HCT116 (cell line): Measurements from ENCODE around the gene MUC4. TPM values are rescaled to one million over a fixed set of nuclear protein-coding genes. Genes with fewer than 3 reads are reported as not detected.

Source experiments
- ATAC-seq: fragments of 200-7000 bp; cut with Tn5 transposase; 2 replicates; pipeline ENCODE4 v1.9.1; 2020; ENCODE audit warnings: mild to moderate bottlenecking, moderate library complexity
- BruUV-seq: library from RNA; stranded (reverse); fragments of 400-500 nt; replicated peaks from 2 replicates; lab custom pipeline; 2021; lab: Mats Ljungman, UMichigan
- CTCF ChIA-PET: fragments of 300-600 bp; sonication (Branson Sonifier 250); formaldehyde crosslinking; loops from one replicate; lab custom pipeline; 2021; ENCODE audit warnings: antibody characterized with exemption; lab: Charles Lee
- POLR2A ChIA-PET: fragments of 300-600, 350-600 bp; sonication (Branson Sonifier 250); formaldehyde crosslinking; loops from one replicate; lab custom pipeline; 2021; ENCODE audit warnings: antibody characterized with exemption; lab: Charles Lee
- RAD21 ChIA-PET, 2 experiments: fragments of 300-600 bp; sonication (Branson Sonifier 250); formaldehyde crosslinking; loops; one replicate each; lab custom pipeline; 2023; ENCODE audit warnings: low total read pairs in 2 of 2; ENCODE audit not compliant: uncharacterized antibody in 2 of 2, unreplicated experiment in 2 of 2, low non-redundant PET in 1 of 2; lab: Charles Lee
- DNase-seq: peaks from one replicate; pipeline ENCODE4 v3.0.0-alpha.2; 2010; ENCODE audit warnings: low read depth, low spot score
- H2AFZ ChIP-seq: fragments of 200-600 bp; shearing (Covaris generic), sonication (generic); 2 replicates; pipeline ENCODE4 v1.6.1; 2017; ENCODE audit warnings: low read depth, mixed run types, mixed read lengths, antibody characterized with exemption, low read length; ENCODE audit not compliant: poor library complexity, severe bottlenecking
- H3K27ac ChIP-seq: 2 replicates; pipeline ENCODE4 v1.5.1; 2012; ENCODE audit warnings: low read depth, low read length
- H3K27me3 ChIP-seq: fragments of 200-600 bp; sonication (generic); 2 replicates; pipeline ENCODE4 v1.6.1; 2016; ENCODE audit warnings: mixed run types, low read length, mixed read lengths; ENCODE audit not compliant: insufficient read depth
- H3K36me3 ChIP-seq, 2 experiments: fragments of 200-500 bp in 1 of 2; fragments of 200-600 bp in 1 of 2; sonication (Bioruptor generic) in 1 of 2; sonication (generic) in 1 of 2; 2 replicates each; pipeline versions ENCODE4 v1.5.1 to v1.6.1; 2014 to 2016; ENCODE audit warnings: low read length in 2 of 2, inconsistent platforms in 1 of 2, mixed read lengths in 1 of 2, mixed run types in 1 of 2; ENCODE audit not compliant: insufficient read depth in 2 of 2, control insufficient read depth in 1 of 2
- H3K4me1 ChIP-seq, 2 experiments: fragments of 200-600 bp in 1 of 2; sonication (generic) in 1 of 2; 2 replicates each; pipeline versions ENCODE4 v1.5.1 to v1.6.1; 2012 to 2017; ENCODE audit warnings: low read length in 2 of 2, inconsistent platforms in 1 of 2, mild to moderate bottlenecking in 1 of 2, mixed read lengths in 1 of 2, mixed run types in 1 of 2, moderate library complexity in 1 of 2; ENCODE audit not compliant: insufficient read depth in 2 of 2, control insufficient read depth in 1 of 2
- H3K4me2 ChIP-seq: fragments of 200-600 bp; sonication (generic); 2 replicates; pipeline ENCODE4 v1.6.1; 2017; ENCODE audit warnings: mixed run types, low read length, mixed read lengths
- H3K4me3 ChIP-seq, 2 experiments: fragments of 200-600 bp in 1 of 2; sonication (generic) in 1 of 2; replicated peaks in 1 of 2; 2 replicates each; pipeline ENCODE4 v1.5.1; 2011 to 2016; ENCODE audit warnings: low read length in 2 of 2, control low read depth in 1 of 2, low read depth in 1 of 2, mild to moderate bottlenecking in 1 of 2, mixed read lengths in 1 of 2, mixed run types in 1 of 2
- H3K79me2 ChIP-seq: fragments of 200-600 bp; sonication (generic); 2 replicates; pipeline ENCODE4 v1.6.1; 2017; ENCODE audit warnings: mild to moderate bottlenecking, mixed run types, low read length, moderate library complexity, mixed read lengths; ENCODE audit not compliant: insufficient read depth
- H3K9ac ChIP-seq: fragments of 200-600 bp; sonication (generic); 2 replicates; pipeline ENCODE4 v1.6.1; 2016; ENCODE audit warnings: low read length, mixed read lengths
- H3K9me2 ChIP-seq: fragments of 200-600 bp; sonication (generic), shearing (Covaris generic); 2 replicates; pipeline ENCODE4 v1.6.1; 2017; ENCODE audit warnings: mixed run types, mild to moderate bottlenecking, moderate library complexity; ENCODE audit not compliant: insufficient read depth
- H3K9me3 ChIP-seq, 2 experiments: fragments of 200-500 bp in 1 of 2; fragments of 200-600 bp in 1 of 2; sonication (Bioruptor generic) in 1 of 2; sonication (generic) in 1 of 2; 2 replicates each; pipeline ENCODE4 v1.6.1; 2014 to 2017; ENCODE audit warnings: low read length in 2 of 2, mixed read lengths in 2 of 2, inconsistent platforms in 1 of 2, low read depth in 1 of 2, mild to moderate bottlenecking in 1 of 2, mixed run types in 1 of 2, moderate library complexity in 1 of 2; ENCODE audit not compliant: control insufficient read depth in 1 of 2, insufficient read depth in 1 of 2
- H4K20me1 ChIP-seq: fragments of 200-600 bp; sonication (generic), shearing (Covaris generic); 2 replicates; pipeline ENCODE4 v1.6.1; 2017; ENCODE audit warnings: mixed run types, mild to moderate bottlenecking, moderate library complexity; ENCODE audit not compliant: insufficient read depth
- CBX3 ChIP-seq: IDR thresholded peaks from 2 replicates; pipeline ENCODE4 v1.6.1; 2012; ENCODE audit warnings: low read depth
- CEBPB ChIP-seq: IDR thresholded peaks from 2 replicates; pipeline ENCODE4 v1.6.1; 2012; ENCODE audit warnings: low read depth
- CTCF ChIP-seq, 3 experiments: fragments of 200-600 bp in 1 of 3; sonication (generic) in 1 of 3; IDR thresholded peaks in 2 of 3; conservative IDR thresholded peaks in 1 of 3; 2 replicates each; pipeline ENCODE4 v1.5.1; 2012 to 2017; ENCODE audit warnings: low read depth in 2 of 3, low read length in 2 of 3, antibody characterized with exemption in 1 of 3, borderline replicate concordance in 1 of 3, control low read depth in 1 of 3, mild to moderate bottlenecking in 1 of 3, mixed read lengths in 1 of 3, mixed run types in 1 of 3, moderate library complexity in 1 of 3; ENCODE audit not compliant: insufficient read depth in 1 of 3
- ELF1 ChIP-seq: IDR thresholded peaks from 2 replicates; pipeline ENCODE4 v1.6.1; 2012; ENCODE audit warnings: low read depth, borderline replicate concordance
- FOSL1 ChIP-seq: IDR thresholded peaks from 2 replicates; pipeline ENCODE4 v1.6.1; 2012; ENCODE audit warnings: low read depth
- MAX ChIP-seq: IDR thresholded peaks from 2 replicates; pipeline ENCODE4 v1.6.1; 2012
- POLR2A ChIP-seq: IDR thresholded peaks from 2 replicates; pipeline ENCODE4 v1.7.0; 2011; ENCODE audit warnings: borderline replicate concordance; ENCODE audit not compliant: insufficient read depth, insufficient read length; ENCODE audit errors: extremely low read depth
- POLR2AphosphoS5 ChIP-seq: IDR thresholded peaks from 2 replicates; pipeline ENCODE4 v1.6.1; 2011; ENCODE audit warnings: mild to moderate bottlenecking, low read depth, low read length, moderate library complexity
- RAD21 ChIP-seq: IDR thresholded peaks from 2 replicates; pipeline ENCODE4 v1.6.1; 2012; ENCODE audit warnings: low read depth, mild to moderate bottlenecking
- SIN3A ChIP-seq: IDR thresholded peaks from 2 replicates; pipeline ENCODE4 v1.6.1; 2012; ENCODE audit warnings: low read depth
- SP1 ChIP-seq: IDR thresholded peaks from 2 replicates; pipeline ENCODE4 v1.6.1; 2012; ENCODE audit warnings: low read depth
- TCF7L2 ChIP-seq: IDR thresholded peaks from 2 replicates; pipeline ENCODE4 v1.7.0; 2011; ENCODE audit warnings: borderline replicate concordance, inconsistent platforms; ENCODE audit not compliant: insufficient read depth, insufficient read length; ENCODE audit errors: extremely low read depth
- YY1 ChIP-seq: IDR thresholded peaks from 2 replicates; pipeline ENCODE4 v1.6.1; 2011; ENCODE audit warnings: low read length, low read depth, moderate library complexity, mild to moderate bottlenecking; ENCODE audit not compliant: insufficient replicate concordance; ENCODE audit errors: extremely low read depth
- ZFX ChIP-seq: fragments of 450-650 bp; IDR thresholded peaks from 2 replicates; pipeline ENCODE4 v1.6.1; 2017
- ZNF274 ChIP-seq: fragments of 200-500 bp; sonication (Bioruptor generic); IDR thresholded peaks from 2 replicates; pipeline ENCODE4 v1.6.1; 2014; ENCODE audit warnings: mild to moderate bottlenecking, low read depth, low read length, inconsistent platforms
- intact Hi-C: fragments of 100-400 bp; cut with micrococcal nuclease; formaldehyde crosslinking; loops from 2 replicates; pipeline ENCODE4 v1.10.0; 2022
- total RNA-seq: library from RNA; stranded (reverse); gene quantifications from one replicate; pipeline ENCODE4 v1.2.1, GENCODE V29; 2021; ENCODE audit not compliant: unreplicated experiment
- TF ChIP-seq, protein P1 (sequence below): IDR thresholded peaks from 2 replicates; pipeline ENCODE4 v1.6.1; 2012; ENCODE audit warnings: low read depth

The MUC4 gene
- total RNA-seq, 1 experiment from 2014 or later = 0.64 TPM

GRCh38 chr3:195850857-195851543, 39.3 kb upstream of the MUC4 start:
- no peaks in the 10 kb centered on the region for H4K20me1 ChIP-seq
- BruUV-seq = no TSS peak
- ATAC-seq = peak; percentile 68
- no peak overlapping the region for H3K27ac ChIP-seq
- ChIA-PET POLR2A (no interaction called here), CTCF (interaction anchor here (0.6 to 1.5 kb wide), 5 partner anchors 8 to 292 kb away, joined by 3 to 8 read pairs (median 5); no protein-coding TSS in a partner anchor), RAD21 (interaction anchor here in 1 of 2 experiments (0.8 kb wide), 1 partner anchor 43 kb away, joined by 4 read pairs; no protein-coding TSS in a partner anchor)
- peak overlapping the region; percentile 99 for H2AFZ ChIP-seq
- no peak overlapping the region for H3K4me3 ChIP-seq
- intact Hi-C loops = loop anchor here (1.0 to 2.0 kb wide), 3 partner anchors 198 to 580 kb away; partner anchors contain the start of gene XXYLT1
- no peak overlapping the region for H3K9ac ChIP-seq
- peak; percentile 89 for DNase-seq
- 0 out of 4 replicates have a peak, but pooled peaks cover 0 to 5% of the 10 kb centered on the region in 2 experiments for H3K36me3 ChIP-seq
- H3K79me2 ChIP-seq = no peaks in the 10 kb centered on the region
- no peaks in the 10 kb centered on the region for H3K9me2 ChIP-seq
- peak overlapping the region; percentile 22; the same call in 1 of the 2 replicates for H3K4me2 ChIP-seq
- TF ChIP-seq CEBPB (no peak), YY1 (peak; percentile 78), ELF1 (no peak), TCF7L2 (no peak), CBX3 (peak; percentile 70; the same call in 1 of the 2 replicates), ZFX (no peak), POLR2A (no peak), POLR2AphosphoS5 (peak; percentile 54; the same call in 1 of the 2 replicates), ZNF274 (no peak), SP1 (no peak), SIN3A (no peak), MAX (no peak), CTCF (IDR thresholded peaks at IDR 0.05 in 2 of 3, conservative IDR thresholded peaks at IDR 0.05 in 1 of 3; ENCODE audit: borderline replicate concordance in 1 of 3, insufficient read depth in 1 of 3, low read depth in 2 of 3, low read length in 2 of 3) (peak; percentile 100), RAD21 (peak; percentile 100), FOSL1 (no peak)
- TF ChIP-seq, protein P1, sequence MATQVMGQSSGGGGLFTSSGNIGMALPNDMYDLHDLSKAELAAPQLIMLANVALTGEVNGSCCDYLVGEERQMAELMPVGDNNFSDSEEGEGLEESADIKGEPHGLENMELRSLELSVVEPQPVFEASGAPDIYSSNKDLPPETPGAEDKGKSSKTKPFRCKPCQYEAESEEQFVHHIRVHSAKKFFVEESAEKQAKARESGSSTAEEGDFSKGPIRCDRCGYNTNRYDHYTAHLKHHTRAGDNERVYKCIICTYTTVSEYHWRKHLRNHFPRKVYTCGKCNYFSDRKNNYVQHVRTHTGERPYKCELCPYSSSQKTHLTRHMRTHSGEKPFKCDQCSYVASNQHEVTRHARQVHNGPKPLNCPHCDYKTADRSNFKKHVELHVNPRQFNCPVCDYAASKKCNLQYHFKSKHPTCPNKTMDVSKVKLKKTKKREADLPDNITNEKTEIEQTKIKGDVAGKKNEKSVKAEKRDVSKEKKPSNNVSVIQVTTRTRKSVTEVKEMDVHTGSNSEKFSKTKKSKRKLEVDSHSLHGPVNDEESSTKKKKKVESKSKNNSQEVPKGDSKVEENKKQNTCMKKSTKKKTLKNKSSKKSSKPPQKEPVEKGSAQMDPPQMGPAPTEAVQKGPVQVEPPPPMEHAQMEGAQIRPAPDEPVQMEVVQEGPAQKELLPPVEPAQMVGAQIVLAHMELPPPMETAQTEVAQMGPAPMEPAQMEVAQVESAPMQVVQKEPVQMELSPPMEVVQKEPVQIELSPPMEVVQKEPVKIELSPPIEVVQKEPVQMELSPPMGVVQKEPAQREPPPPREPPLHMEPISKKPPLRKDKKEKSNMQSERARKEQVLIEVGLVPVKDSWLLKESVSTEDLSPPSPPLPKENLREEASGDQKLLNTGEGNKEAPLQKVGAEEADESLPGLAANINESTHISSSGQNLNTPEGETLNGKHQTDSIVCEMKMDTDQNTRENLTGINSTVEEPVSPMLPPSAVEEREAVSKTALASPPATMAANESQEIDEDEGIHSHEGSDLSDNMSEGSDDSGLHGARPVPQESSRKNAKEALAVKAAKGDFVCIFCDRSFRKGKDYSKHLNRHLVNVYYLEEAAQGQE = no peak
- TF ChIP-seq, all 23 proteins: peak for 5
- H3K9me3 ChIP-seq = peaks cover 0 to 7% of the 10 kb centered on the region in 2 experiments; a peak in 1 of 4 replicates
- H3K4me1 ChIP-seq = peaks cover 12 to 21% of the 10 kb centered on the region in 2 experiments
- no peaks in the 10 kb centered on the region for H3K27me3 ChIP-seq
